Osteocyte (in vitro differentiated cells): ENCODE results near the gene STKLD1. TPM values are rescaled to one million over a fixed set of nuclear protein-coding genes. Genes with fewer than 3 reads are reported as not detected.

Experiments
- DNase-seq: peaks from one replicate; pipeline ENCODE4 v3.0.0; 2021; ENCODE audit warnings: mixed read lengths; ENCODE audit not compliant: unreplicated experiment; ENCODE audit errors: extremely low spot score
- H3K27ac Mint-ChIP-seq: one replicate; pipeline ENCODE4 v1.8.0; 2021; ENCODE audit warnings: mild to moderate bottlenecking, mixed read lengths; ENCODE audit not compliant: unreplicated experiment
- H3K27me3 Mint-ChIP-seq: one replicate; pipeline ENCODE4 v1.8.0; 2021; ENCODE audit warnings: mixed read lengths; ENCODE audit not compliant: unreplicated experiment
- H3K36me3 Mint-ChIP-seq: one replicate; pipeline ENCODE4 v1.8.0; 2021; ENCODE audit warnings: mixed read lengths; ENCODE audit not compliant: unreplicated experiment
- H3K4me1 Mint-ChIP-seq: one replicate; pipeline ENCODE4 v1.8.0; 2021; ENCODE audit warnings: mixed read lengths; ENCODE audit not compliant: unreplicated experiment
- H3K4me3 Mint-ChIP-seq: one replicate; pipeline ENCODE4 v1.8.0; 2021; ENCODE audit warnings: mild to moderate bottlenecking, moderate library complexity, mixed read lengths; ENCODE audit not compliant: unreplicated experiment
- H3K9me3 Mint-ChIP-seq: one replicate; pipeline ENCODE4 v1.8.0; 2021; ENCODE audit warnings: mixed read lengths; ENCODE audit not compliant: unreplicated experiment
- total RNA-seq: library from RNA; stranded (reverse); gene quantifications from 2 replicates; pipeline ENCODE4 v1.2.1, GENCODE V29; 2021
- TF ChIP-seq, protein P1 (sequence below): fragments of 200-600 bp; sonication (generic); IDR thresholded peaks from 2 replicates; pipeline ENCODE4 v1.5.0; 2021; ENCODE audit warnings: antibody characterized with exemption, mild to moderate bottlenecking, moderate library complexity

The STKLD1 gene
- total RNA-seq, 1 donor from 2014 or later = 5.1 TPM

DNA sequence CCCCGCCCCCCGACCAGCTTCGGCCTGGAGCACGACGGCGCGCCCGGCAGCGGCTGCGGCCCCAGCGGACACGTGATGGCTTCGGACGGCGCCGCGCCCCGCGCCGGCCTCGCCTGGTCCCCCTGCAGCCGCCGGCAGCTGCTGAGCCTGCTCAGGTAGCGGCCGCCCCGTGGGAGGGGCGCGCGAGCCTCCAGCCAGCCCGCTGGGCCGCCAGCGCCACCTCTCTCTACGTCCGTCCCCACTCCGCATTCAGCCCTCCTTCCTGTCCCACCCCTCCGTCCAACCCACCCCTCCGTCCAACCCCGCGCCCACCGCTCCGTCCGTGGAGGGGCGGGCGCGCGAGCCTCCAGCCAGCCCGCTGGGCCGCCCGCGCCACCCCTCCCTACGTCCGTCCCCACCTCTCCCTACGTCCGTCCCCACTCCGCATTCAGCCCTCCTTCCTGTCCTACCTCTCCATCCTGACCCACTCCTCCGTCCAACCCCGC, 52.5 kb downstream of the STKLD1 start:
- Mint-ChIP-seq H3K4me3 (no peak overlapping the region), H3K27ac (no peak overlapping the region), H3K27me3 (peaks cover 15% of the 10 kb centered on the region), H3K36me3 (peaks cover 5% of the 10 kb centered on the region), H3K4me1 (peaks cover 3% of the 10 kb centered on the region), H3K9me3 (no peaks in the 10 kb centered on the region)
- TF ChIP-seq, protein P1, sequence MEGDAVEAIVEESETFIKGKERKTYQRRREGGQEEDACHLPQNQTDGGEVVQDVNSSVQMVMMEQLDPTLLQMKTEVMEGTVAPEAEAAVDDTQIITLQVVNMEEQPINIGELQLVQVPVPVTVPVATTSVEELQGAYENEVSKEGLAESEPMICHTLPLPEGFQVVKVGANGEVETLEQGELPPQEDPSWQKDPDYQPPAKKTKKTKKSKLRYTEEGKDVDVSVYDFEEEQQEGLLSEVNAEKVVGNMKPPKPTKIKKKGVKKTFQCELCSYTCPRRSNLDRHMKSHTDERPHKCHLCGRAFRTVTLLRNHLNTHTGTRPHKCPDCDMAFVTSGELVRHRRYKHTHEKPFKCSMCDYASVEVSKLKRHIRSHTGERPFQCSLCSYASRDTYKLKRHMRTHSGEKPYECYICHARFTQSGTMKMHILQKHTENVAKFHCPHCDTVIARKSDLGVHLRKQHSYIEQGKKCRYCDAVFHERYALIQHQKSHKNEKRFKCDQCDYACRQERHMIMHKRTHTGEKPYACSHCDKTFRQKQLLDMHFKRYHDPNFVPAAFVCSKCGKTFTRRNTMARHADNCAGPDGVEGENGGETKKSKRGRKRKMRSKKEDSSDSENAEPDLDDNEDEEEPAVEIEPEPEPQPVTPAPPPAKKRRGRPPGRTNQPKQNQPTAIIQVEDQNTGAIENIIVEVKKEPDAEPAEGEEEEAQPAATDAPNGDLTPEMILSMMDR = no peak
- no peak for DNase-seq

DNA sequence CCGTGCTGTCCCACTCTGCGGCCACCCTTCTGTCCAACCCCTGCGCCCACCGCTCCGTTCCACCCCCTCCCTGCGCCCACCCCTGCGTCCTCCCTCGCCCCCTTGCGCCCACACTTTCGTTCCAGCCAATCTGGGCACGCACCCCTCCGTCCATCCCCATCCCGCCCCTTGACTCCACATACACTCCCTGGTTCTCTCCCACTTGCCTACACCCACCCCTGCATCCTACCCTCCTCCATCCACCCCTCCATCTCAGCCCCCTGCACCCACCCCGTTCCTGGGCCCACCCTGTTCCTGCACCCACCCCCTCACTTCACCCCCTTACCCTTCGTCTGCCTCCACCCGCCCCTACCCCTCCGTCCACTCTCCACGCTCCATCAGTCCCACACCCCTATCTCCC, 53.0 kb downstream of the STKLD1 start:
- TF ChIP-seq, protein P1 = no peak
- H3K4me3 Mint-ChIP-seq = no peak overlapping the region
- H3K36me3 Mint-ChIP-seq = peaks cover 5% of the 10 kb centered on the region
- H3K27ac Mint-ChIP-seq = no peak overlapping the region
- peaks cover 15% of the 10 kb centered on the region for H3K27me3 Mint-ChIP-seq
- DNase-seq = no peak
- peaks cover 3% of the 10 kb centered on the region for H3K4me1 Mint-ChIP-seq
- no peaks in the 10 kb centered on the region for H3K9me3 Mint-ChIP-seq

DNA sequence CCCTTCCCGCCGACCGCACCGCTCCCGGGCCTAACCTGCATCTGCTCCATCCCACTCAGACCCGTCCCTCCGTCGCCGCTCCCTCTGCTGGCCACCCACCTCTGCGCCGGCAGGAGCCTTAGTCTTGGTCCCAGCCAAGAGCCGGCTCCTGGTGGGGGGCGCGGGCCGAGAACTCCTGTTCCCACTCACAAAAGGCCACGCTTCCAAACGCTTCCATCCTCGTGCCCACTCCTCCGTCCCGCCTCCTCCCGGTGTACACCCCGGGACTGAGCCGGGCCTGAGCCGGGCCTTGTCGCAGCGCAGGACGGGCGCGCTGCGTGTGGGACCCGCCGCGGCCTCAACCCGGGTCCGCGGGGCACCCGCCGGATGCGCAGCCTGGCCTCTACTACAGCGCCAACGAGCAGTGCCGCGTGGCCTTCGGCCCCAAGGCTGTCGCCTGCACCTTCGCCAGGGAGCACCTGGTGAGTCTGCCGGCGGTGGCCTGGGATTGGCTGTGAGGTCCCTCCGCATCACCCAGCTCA, 53.5 kb downstream of the STKLD1 start:
- TF ChIP-seq, protein P1 = peak; percentile 46
- peaks cover 15% of the 10 kb centered on the region for H3K27me3 Mint-ChIP-seq
- DNase-seq = no peak

DNA sequence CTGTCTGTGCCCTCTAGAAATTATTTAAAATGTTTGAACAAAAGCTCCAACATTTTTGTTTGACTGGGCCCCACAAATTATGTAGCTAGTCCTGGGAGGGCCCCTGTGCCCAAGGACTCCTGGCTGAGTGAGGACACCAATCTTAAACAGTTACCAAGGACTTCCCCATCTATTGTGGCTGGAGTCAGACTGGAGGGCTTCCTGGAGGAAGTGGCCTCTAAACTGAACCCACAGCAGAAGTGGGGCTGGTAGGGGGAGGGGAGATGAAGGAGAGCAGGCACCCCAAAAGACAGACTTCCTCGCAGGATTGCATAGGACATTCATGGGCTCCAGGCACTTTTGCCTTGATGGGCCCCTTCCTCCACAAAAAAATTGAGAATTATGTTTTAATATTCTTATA, 54.1 kb downstream of the STKLD1 start:
- Mint-ChIP-seq H3K4me1 (peaks cover 3% of the 10 kb centered on the region), H3K27me3 (peaks cover 15% of the 10 kb centered on the region), H3K36me3 (peaks cover 5% of the 10 kb centered on the region), H3K27ac (no peak overlapping the region), H3K9me3 (no peaks in the 10 kb centered on the region), H3K4me3 (no peak overlapping the region)
- no peak for DNase-seq
- TF ChIP-seq, protein P1 = no peak

More for the DNA sequence above, 53.5 kb downstream of the STKLD1 start:
- H3K9me3 Mint-ChIP-seq = no peaks in the 10 kb centered on the region
- no peak overlapping the region for H3K27ac Mint-ChIP-seq
- H3K36me3 Mint-ChIP-seq = peaks cover 5% of the 10 kb centered on the region
- peaks cover 3% of the 10 kb centered on the region for H3K4me1 Mint-ChIP-seq
- no peak overlapping the region for H3K4me3 Mint-ChIP-seq

DNA sequence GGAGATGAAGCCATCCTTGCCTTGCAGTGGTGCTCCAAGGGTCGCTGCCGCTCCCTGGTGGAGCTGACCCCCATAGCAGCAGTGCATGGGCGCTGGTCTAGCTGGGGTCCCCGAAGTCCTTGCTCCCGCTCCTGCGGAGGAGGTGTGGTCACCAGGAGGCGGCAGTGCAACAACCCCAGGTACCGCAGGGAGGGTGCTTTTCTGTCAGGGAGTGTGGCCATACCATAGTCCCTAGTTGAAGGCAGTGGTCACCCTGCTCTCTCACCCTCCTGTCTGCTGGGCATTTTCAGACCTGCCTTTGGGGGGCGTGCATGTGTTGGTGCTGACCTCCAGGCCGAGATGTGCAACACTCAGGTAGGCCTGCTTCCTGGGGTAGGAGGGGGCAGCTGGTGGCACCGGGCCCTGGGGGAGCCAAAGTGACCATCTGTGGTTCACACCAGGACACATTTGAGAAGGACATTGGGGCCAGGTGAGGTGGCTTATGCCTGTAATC, 57.2 kb downstream of the STKLD1 start:
- H3K4me1 Mint-ChIP-seq = no peaks in the 10 kb centered on the region
- no peaks in the 10 kb centered on the region for H3K9me3 Mint-ChIP-seq
- no peak overlapping the region for H3K27ac Mint-ChIP-seq
- TF ChIP-seq, protein P1 = no peak
- H3K27me3 Mint-ChIP-seq = no peaks in the 10 kb centered on the region
- no peak for DNase-seq
- no peak overlapping the region for H3K4me3 Mint-ChIP-seq
- no peaks in the 10 kb centered on the region for H3K36me3 Mint-ChIP-seq
